ENCODE measurements around the gene CIBAR2.

Gene CIBAR2

GRCh38 chr16:85090873-85091521 is 21.3 kb downstream of the CIBAR2 start:
- Histone ChIP-seq H3K36me3 (ENCODE audit: control insufficient read depth, insufficient read depth, low read length) (peaks cover 8% of the 10 kb centered on the region), H3K4me1 (ENCODE audit: control insufficient read depth, insufficient read depth, low read length) (peaks cover 25% of the 10 kb centered on the region), H3K4me3 (ENCODE audit: low read length) (no peak overlapping the region), H3K9me3 (ENCODE audit: control insufficient read depth, low read length) (no peaks in the 10 kb centered on the region), H3K27me3 (ENCODE audit: control insufficient read depth, insufficient read depth, low read length) (peaks cover 6% of the 10 kb centered on the region), H3K9ac (ENCODE audit: low read length) (no peak overlapping the region)

- Histone ChIP-seq H3K27me3 (ENCODE audit: control insufficient read depth, insufficient read depth, low read length) (peaks cover 6% of the 10 kb centered on the region), H3K9me3 (ENCODE audit: control insufficient read depth, low read length) (no peaks in the 10 kb centered on the region), H3K9ac (ENCODE audit: low read length) (no peak overlapping the region), H3K4me1 (ENCODE audit: control insufficient read depth, insufficient read depth, low read length) (peaks cover 25% of the 10 kb centered on the region), H3K4me3 (ENCODE audit: low read length) (no peak overlapping the region), H3K36me3 (ENCODE audit: control insufficient read depth, insufficient read depth, low read length) (peaks cover 8% of the 10 kb centered on the region)
Observed at GRCh38 chr16:85090181-85090580, 22.1 kb downstream of the CIBAR2 start.

DNA sequence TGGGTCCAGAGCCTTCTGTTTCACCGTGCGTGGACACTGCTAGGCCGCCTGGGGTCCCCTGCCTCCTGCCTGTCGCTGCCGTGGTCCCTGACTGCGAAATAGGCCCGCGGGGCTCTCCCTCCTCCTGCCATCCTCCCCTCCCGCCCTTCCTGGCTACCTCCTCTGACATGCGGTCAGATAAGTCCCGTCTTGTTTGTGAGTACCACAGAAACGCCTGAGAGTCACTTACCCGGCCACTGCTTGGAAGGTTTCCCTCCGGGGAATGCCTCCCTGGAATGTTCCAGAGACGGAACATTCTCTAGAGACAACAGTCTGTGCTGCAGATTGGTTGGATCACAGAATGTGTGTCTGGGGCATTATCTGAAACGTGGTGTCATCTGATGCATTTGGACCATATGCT is 22.7 kb downstream of the CIBAR2 start:
- Histone ChIP-seq H3K9me3 (ENCODE audit: control insufficient read depth, low read length) (no peaks in the 10 kb centered on the region), H3K36me3 (ENCODE audit: control insufficient read depth, insufficient read depth, low read length) (peaks cover 8% of the 10 kb centered on the region), H3K27me3 (ENCODE audit: control insufficient read depth, insufficient read depth, low read length) (no peaks in the 10 kb centered on the region), H3K4me3 (ENCODE audit: low read length) (no peak overlapping the region), H3K4me1 (ENCODE audit: control insufficient read depth, insufficient read depth, low read length) (peaks cover 25% of the 10 kb centered on the region), H3K9ac (ENCODE audit: low read length) (no peak overlapping the region)

DNA sequence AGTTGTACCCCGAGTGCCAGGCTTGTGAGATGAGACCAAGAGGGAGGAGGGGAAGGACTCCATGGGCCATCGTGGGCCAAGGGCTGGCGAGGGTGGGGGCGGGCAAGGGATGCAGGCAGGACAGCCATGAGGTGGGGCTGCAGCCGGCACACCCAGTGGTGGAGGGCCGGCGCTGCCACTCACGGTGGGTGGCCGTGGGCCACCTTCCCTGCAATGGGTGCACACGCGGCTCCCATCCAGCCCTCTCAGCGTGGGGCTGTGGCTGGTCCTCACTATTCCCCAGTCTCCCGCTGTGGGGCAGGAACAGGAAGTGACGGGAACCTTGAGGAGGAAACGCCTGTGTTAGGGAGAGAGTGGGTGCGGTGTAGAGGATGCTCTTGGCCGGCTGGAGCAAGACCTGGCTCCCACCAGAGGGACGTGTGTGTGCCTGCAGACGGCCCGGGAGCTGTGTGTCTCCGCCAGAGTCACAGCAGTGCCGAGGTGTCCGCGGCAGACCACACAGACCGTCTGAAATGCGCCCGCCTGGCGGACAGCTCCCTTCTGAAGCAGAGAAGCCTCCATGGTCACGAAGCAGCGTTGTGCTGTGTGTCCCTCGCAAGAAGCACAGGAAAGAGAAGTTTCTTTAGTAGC is 23.6 kb downstream of the CIBAR2 start:
- H3K36me3 ChIP-seq (ENCODE audit: control insufficient read depth, insufficient read depth, low read length), result peaks cover 8% of the 10 kb centered on the region
- no peaks in the 10 kb centered on the region for H3K27me3 ChIP-seq (ENCODE audit: control insufficient read depth, insufficient read depth, low read length)
- no peak overlapping the region for H3K4me3 ChIP-seq (ENCODE audit: low read length)
- no peak overlapping the region for H3K9ac ChIP-seq (ENCODE audit: low read length)
- no peaks in the 10 kb centered on the region for H3K9me3 ChIP-seq (ENCODE audit: control insufficient read depth, low read length)
- H3K4me1 ChIP-seq (ENCODE audit: control insufficient read depth, insufficient read depth, low read length), result peaks cover 25% of the 10 kb centered on the region

DNA sequence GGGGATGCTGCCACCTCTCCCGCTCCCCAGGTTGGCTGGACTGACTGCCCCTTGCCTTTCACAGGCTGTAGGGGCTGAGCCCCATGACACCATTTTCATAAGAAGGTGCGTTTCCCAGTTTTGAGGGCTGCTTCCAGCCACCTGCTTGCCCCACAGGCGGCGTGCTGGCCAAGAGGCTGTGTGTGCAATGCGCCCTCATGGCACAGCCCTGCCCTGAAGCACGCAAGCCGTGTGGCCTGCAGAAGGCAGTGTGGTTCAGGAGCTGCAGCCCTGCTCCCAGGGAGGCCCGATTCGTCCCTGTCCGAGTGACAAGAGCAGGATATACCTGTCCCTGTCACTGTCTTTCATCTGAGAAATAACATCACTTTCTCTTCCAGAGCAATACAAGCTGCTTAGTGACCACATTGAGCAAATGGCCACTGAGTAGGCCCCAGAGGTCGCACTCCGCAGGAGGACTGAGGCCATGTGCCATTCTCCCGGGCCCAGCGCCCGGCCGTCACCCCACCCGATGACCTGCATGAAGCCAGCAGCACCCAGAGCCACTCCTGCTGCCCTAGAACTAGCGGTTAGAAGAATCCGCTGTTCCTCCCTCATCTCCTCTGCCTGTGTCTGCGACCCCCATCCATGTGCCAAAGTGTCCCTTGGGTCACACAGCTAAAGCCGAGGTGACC is 24.2 kb downstream of the CIBAR2 start:
- H3K36me3 ChIP-seq (ENCODE audit: control insufficient read depth, insufficient read depth, low read length), result peaks cover 8% of the 10 kb centered on the region
- no peak overlapping the region for H3K9ac ChIP-seq (ENCODE audit: low read length)
- no peak overlapping the region for H3K4me3 ChIP-seq (ENCODE audit: low read length)
- peaks cover 25% of the 10 kb centered on the region for H3K4me1 ChIP-seq (ENCODE audit: control insufficient read depth, insufficient read depth, low read length)
- no peaks in the 10 kb centered on the region for H3K27me3 ChIP-seq (ENCODE audit: control insufficient read depth, insufficient read depth, low read length)
- H3K9me3 ChIP-seq (ENCODE audit: control insufficient read depth, low read length), result no peaks in the 10 kb centered on the region

DNA sequence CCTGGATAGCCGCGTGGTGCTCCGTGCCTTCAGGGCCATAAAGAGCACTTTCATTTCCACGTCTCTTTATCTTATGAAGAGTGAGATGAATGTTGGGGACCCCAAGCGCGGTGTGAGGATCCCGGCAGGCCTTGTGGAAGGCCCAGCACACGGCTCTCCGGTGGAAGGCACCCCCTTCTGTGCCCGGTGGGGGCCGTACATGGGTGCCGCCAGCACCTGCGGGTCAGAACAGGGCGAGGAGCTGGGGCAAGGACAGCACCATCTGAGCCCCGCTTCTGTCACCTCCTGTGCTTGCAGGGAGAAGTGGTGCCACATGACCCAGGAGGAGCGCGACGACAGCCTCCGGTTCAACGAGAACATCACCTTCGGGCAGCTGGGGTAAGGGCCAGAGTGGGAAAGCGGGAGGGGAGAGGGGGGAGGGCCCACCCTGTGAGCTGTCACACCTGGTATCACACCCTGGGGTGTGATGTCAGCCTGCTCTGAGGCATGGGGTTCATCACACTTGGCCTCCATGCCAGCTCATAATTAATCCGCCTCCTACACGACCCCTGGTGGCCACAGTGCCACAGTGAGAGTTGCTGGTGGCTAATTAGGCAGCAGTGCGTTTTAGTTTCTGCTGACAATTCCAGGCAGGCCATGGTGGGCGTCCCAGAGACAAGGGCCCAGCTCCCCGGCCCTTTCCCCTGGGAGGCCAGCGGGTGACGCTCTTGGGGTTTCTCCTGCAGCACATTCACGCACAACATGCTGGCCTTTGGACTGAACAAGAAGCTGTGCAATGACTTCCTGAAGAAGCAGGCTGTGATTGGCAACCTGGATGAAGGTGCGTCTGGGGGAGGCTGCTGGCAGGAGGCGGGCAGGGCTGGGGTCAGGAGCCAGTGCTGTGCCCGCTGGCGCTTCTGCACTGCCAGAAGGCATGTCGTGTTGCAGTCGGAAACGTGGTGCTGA is 25.7 kb downstream of the CIBAR2 start:
- Histone ChIP-seq H3K36me3 (ENCODE audit: control insufficient read depth, insufficient read depth, low read length) (peaks cover 8% of the 10 kb centered on the region), H3K4me1 (ENCODE audit: control insufficient read depth, insufficient read depth, low read length) (peaks cover 25% of the 10 kb centered on the region), H3K9ac (ENCODE audit: low read length) (no peak overlapping the region), H3K27me3 (ENCODE audit: control insufficient read depth, insufficient read depth, low read length) (no peaks in the 10 kb centered on the region), H3K4me3 (ENCODE audit: low read length) (no peak overlapping the region), H3K9me3 (ENCODE audit: control insufficient read depth, low read length) (no peaks in the 10 kb centered on the region)

- Histone ChIP-seq H3K36me3 (ENCODE audit: control insufficient read depth, insufficient read depth, low read length) (peaks cover 8% of the 10 kb centered on the region), H3K9me3 (ENCODE audit: control insufficient read depth, low read length) (no peaks in the 10 kb centered on the region), H3K4me3 (ENCODE audit: low read length) (no peak overlapping the region), H3K4me1 (ENCODE audit: control insufficient read depth, insufficient read depth, low read length) (peaks cover 17% of the 10 kb centered on the region), H3K27me3 (ENCODE audit: control insufficient read depth, insufficient read depth, low read length) (no peaks in the 10 kb centered on the region), H3K9ac (ENCODE audit: low read length) (no peak overlapping the region)
Observed at GRCh38 chr16:85085721-85086120, 26.6 kb downstream of the CIBAR2 start.

DNA sequence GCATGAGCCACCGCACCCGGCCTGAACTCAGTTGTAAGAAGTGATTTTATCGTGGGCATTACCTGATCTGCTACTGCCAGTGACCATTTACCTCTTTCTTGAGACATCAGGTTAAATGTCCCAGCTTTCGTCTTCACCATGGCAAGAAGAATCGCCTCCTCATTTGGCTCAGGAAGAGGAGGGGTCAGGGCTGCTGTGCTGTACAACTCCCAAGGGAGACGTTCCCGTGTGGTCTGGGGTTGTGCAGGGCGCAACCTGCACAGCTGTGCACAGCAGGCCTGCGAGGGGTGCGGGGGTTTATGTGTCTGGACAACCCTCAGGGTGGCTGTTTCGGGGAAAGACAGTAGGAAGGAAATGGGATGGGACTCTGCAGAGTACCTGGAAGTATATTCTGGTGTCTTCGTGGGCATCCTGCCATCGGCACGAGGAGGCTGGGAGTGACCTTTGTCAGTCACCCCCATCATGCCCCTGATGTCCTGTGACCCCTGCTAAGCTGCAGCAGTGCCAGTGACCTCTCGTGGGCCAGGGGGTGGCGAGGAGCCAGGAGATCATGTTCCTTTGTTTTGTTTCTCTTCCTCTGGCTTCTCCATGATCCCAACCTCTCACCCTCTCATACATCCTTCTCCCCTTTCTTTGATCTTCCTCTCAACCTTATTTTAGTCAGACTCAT is 27.3 kb downstream of the CIBAR2 start:
- Histone ChIP-seq H3K27me3 (ENCODE audit: control insufficient read depth, insufficient read depth, low read length) (no peaks in the 10 kb centered on the region), H3K36me3 (ENCODE audit: control insufficient read depth, insufficient read depth, low read length) (peaks cover 8% of the 10 kb centered on the region), H3K9ac (ENCODE audit: low read length) (no peak overlapping the region), H3K4me3 (ENCODE audit: low read length) (no peak overlapping the region), H3K4me1 (ENCODE audit: control insufficient read depth, insufficient read depth, low read length) (peaks cover 11% of the 10 kb centered on the region), H3K9me3 (ENCODE audit: control insufficient read depth, low read length) (no peaks in the 10 kb centered on the region)

- H3K36me3 ChIP-seq (ENCODE audit: control insufficient read depth, insufficient read depth, low read length), result no peaks in the 10 kb centered on the region
- no peak overlapping the region for H3K9ac ChIP-seq (ENCODE audit: low read length)
- H3K4me3 ChIP-seq (ENCODE audit: low read length), result no peak overlapping the region
- H3K27me3 ChIP-seq (ENCODE audit: control insufficient read depth, insufficient read depth, low read length), result no peaks in the 10 kb centered on the region
- H3K9me3 ChIP-seq (ENCODE audit: control insufficient read depth, low read length), result no peaks in the 10 kb centered on the region
- peaks cover 11% of the 10 kb centered on the region for H3K4me1 ChIP-seq (ENCODE audit: control insufficient read depth, insufficient read depth, low read length)
Observed at GRCh38 chr16:85083051-85083639, 29.1 kb downstream of the CIBAR2 start.

DNA sequence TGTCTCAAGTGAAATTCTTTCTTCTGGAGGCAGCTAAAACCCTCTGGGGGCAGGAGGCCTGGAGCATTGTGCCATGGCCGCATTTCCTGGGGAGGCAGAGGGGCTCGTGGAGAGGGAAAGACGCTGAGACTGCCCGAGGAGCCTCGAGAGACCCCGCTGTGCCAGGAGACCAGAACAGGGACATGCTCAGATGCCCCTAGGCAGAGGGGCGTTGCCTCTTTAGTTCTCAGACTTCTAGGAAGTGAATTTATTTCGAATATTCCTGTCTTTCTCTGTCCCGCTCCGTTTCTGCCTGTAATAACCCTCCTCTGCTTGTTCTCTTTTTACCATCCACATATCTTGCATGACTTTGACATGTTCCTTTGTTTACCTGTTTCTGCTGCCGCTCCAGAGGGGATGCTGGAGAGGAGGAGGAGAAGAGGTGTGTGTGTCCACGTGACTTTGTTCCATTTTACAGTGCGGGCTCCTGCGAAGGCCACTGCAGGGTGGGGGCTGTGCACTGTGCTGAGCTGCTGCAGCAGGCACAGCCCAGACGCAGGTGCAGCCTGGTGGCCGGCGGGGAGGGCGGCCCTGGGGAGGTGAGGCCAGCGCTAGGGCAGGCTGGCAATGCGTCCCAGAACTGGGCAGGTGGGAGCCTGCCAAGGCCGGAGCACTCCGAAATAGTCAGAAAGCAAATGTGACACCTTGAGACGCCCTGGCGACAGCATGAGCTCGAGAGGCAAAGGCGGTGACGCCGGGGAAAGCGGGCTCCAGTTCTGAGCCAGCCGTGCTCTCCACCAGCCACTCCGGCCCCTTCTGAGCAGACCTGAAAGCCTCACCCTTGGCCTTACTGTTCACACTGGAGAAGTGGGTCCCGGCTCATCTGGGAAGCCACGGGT is 29.9 kb downstream of the CIBAR2 start:
- Histone ChIP-seq H3K9ac (ENCODE audit: low read length) (no peak overlapping the region), H3K4me3 (ENCODE audit: low read length) (no peak overlapping the region), H3K9me3 (ENCODE audit: control insufficient read depth, low read length) (no peaks in the 10 kb centered on the region), H3K36me3 (ENCODE audit: control insufficient read depth, insufficient read depth, low read length) (peaks cover under 1% of the 10 kb centered on the region), H3K27me3 (ENCODE audit: control insufficient read depth, insufficient read depth, low read length) (no peaks in the 10 kb centered on the region), H3K4me1 (ENCODE audit: control insufficient read depth, insufficient read depth, low read length) (peaks cover 11% of the 10 kb centered on the region)

All from mucosa of stomach (tissue), 1 donor.